Thoracic aorta (tissue), 2 donors: ENCODE measurements around the gene ZNF23. TPM values are rescaled to one million over a fixed set of nuclear protein-coding genes. Genes with fewer than 3 reads are reported as not detected.

Experiments used
- ATAC-seq: fragments of 150-250 bp; one replicate; pipeline ENCODE4 v1.8.0; 2017; ENCODE audit warnings: low read depth; ENCODE audit not compliant: insufficient number of reproducible peaks, low FRiP score
- DNase-seq: peaks from one replicate; pipeline ENCODE4 v3.0.0-alpha.2; 2020; ENCODE audit warnings: low spot score
- H3K27ac ChIP-seq, 2 donors: fragments of 200-600 bp; sonication (generic); 1 replicate in 1 of 2; 2 replicates in 1 of 2; pipeline ENCODE4 v1.5.1; 2016; ENCODE audit warnings: mild to moderate bottlenecking in 2 of 2, moderate library complexity in 2 of 2
- H3K27me3 ChIP-seq: fragments of 200-600 bp; sonication (generic); replicated peaks from 2 replicates; pipeline ENCODE4 v1.6.0; 2016; ENCODE audit warnings: mild to moderate bottlenecking; ENCODE audit not compliant: insufficient read depth
- H3K36me3 ChIP-seq: fragments of 200-600 bp; sonication (generic); one replicate; pipeline ENCODE4 v1.5.1; 2016
- H3K4me1 ChIP-seq, 2 donors: fragments of 200-600 bp; sonication (generic); 1 replicate in 1 of 2; 2 replicates in 1 of 2; pipeline versions ENCODE4 v1.5.1 to v1.6.0; 2016; ENCODE audit warnings: low read depth in 2 of 2, mild to moderate bottlenecking in 1 of 2; ENCODE audit not compliant: control insufficient read depth in 1 of 2
- H3K4me3 ChIP-seq: fragments of 200-600 bp; sonication (generic); 2 replicates; pipeline ENCODE4 v1.5.1; 2016; ENCODE audit warnings: mild to moderate bottlenecking
- H3K9me3 ChIP-seq: fragments of 200-600 bp; sonication (generic); 2 replicates; pipeline ENCODE4 v1.5.1; 2016
- CTCF ChIP-seq: fragments of 200-600 bp; sonication (generic); IDR thresholded peaks from one replicate; pipeline ENCODE4 v1.5.1; 2019; ENCODE audit warnings: antibody characterized with exemption
- total RNA-seq, 2 donors: library from RNA; depleted of rRNA; stranded (reverse); fragments of >200 nt; gene quantifications; one replicate each; pipeline versions ENCODE4 v1.1.0 to v1.2.3, GENCODE V29; 2016

The ZNF23 gene
- total RNA-seq, 2 donors from 2014 or later, result 3.9 to 10.1 TPM

GRCh38 chr16:71448274-71448866, 13.7 kb downstream of the ZNF23 start:
- Histone ChIP-seq H3K4me3 (peak overlapping the region; percentile 29), H3K9me3 (peaks cover 94% of the 10 kb centered on the region), H3K27me3 (no peaks in the 10 kb centered on the region), H3K27ac (no peak overlapping the region), H3K4me1 (no peaks in the 10 kb centered on the region), H3K36me3 (peaks cover 56% of the 10 kb centered on the region)
- ATAC-seq, result no peak
- no peak for TF ChIP-seq CTCF
- no peak for DNase-seq

- no peak for DNase-seq
- no peak overlapping the region for H3K4me3 ChIP-seq
- ATAC-seq, result no peak
- no peaks in the 10 kb centered on the region for H3K27me3 ChIP-seq
- H3K9me3 ChIP-seq, result peaks cover 65% of the 10 kb centered on the region
- H3K36me3 ChIP-seq, result peaks cover 11% of the 10 kb centered on the region
- no peak overlapping the region for H3K27ac ChIP-seq
- TF ChIP-seq CTCF, result no peak
- no peaks in the 10 kb centered on the region for H3K4me1 ChIP-seq
Observed at GRCh38 chr16:71443714-71444113, 18.3 kb downstream of the ZNF23 start.

GRCh38 chr16:71442051-71442440, 20.0 kb downstream of the ZNF23 start, which contains the start of gene TLE7:
Gene TLE7 (minus strand): TSS chr16:71442054. CDS start chr16:71433324, 8,730 bp downstream.
- ATAC-seq (no peak), DNase-seq (no peak)
- H3K4me1 ChIP-seq, result no peaks in the 10 kb centered on the region
- no peaks in the 10 kb centered on the region for H3K36me3 ChIP-seq
- no peak for TF ChIP-seq CTCF
- H3K9me3 ChIP-seq, result peaks cover 48% of the 10 kb centered on the region
- no peaks in the 10 kb centered on the region for H3K27me3 ChIP-seq
- H3K27ac ChIP-seq, result no peak within 1 kb of the TSS
- H3K4me3 ChIP-seq, result no peak within 1 kb of the TSS

GRCh38 chr16:71441348-71442050, 20.5 kb downstream of the ZNF23 start:
- DNase-seq (no peak), ATAC-seq (no peak)
- no peaks in the 10 kb centered on the region for H3K36me3 ChIP-seq
- no peak overlapping the region for H3K4me3 ChIP-seq
- no peaks in the 10 kb centered on the region for H3K4me1 ChIP-seq
- no peaks in the 10 kb centered on the region for H3K27me3 ChIP-seq
- no peak overlapping the region for H3K27ac ChIP-seq
- no peak for TF ChIP-seq CTCF
- H3K9me3 ChIP-seq, result peaks cover 43% of the 10 kb centered on the region

GRCh38 chr16:71440669-71441347, 21.2 kb downstream of the ZNF23 start:
- H3K36me3 ChIP-seq, result no peaks in the 10 kb centered on the region
- no peak for TF ChIP-seq CTCF
- ATAC-seq (no peak), DNase-seq (no peak)
- peaks cover 36% of the 10 kb centered on the region for H3K9me3 ChIP-seq
- H3K4me3 ChIP-seq, result no peak overlapping the region
- no peaks in the 10 kb centered on the region for H3K4me1 ChIP-seq
- H3K27me3 ChIP-seq, result no peaks in the 10 kb centered on the region
- no peak overlapping the region for H3K27ac ChIP-seq
